ENCODE measurements around the gene HS3ST6.
A peak's percentile ranks its signal among the peaks of the same experiment; 100 is the strongest.
"Not testable (repeated sequence)": the region's sequence is repeated elsewhere in the genome, so short reads cannot be mapped to it uniquely, and the experiment has no call there.

HS3ST6 gene

GRCh38 chr16:1884155-1884760 is 34.0 kb downstream of the HS3ST6 start:
- DNase-seq = no peak

- not testable (repeated sequence) for DNase-seq
Observed at GRCh38 chr16:1881172-1881571, 37.0 kb downstream of the HS3ST6 start.

DNA sequence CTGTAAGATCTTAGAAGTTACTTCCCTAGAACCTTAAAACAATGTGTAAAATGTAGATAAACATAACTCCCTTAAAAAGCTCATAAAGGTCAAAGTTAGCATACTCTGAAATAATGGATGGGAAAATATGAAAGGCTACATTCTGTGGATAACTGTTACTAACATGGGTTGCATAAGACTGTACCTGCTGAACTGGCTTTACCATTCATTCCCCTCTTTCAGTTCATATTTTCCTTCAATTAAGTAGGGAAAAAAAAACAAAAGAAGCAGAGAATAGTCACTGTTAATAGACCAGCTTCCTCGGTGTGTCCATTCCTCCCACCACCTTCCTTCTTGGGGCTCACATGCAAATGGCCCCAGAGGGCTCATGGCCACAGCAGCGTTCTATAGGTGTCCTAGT is 38.7 kb downstream of the HS3ST6 start:
- no peak for DNase-seq

GRCh38 chr16:1878256-1878655 is 40.0 kb downstream of the HS3ST6 start:
- DNase-seq = no peak

GRCh38 chr16:1877804-1878203 is 40.4 kb downstream of the HS3ST6 start:
- DNase-seq = no peak

DNA sequence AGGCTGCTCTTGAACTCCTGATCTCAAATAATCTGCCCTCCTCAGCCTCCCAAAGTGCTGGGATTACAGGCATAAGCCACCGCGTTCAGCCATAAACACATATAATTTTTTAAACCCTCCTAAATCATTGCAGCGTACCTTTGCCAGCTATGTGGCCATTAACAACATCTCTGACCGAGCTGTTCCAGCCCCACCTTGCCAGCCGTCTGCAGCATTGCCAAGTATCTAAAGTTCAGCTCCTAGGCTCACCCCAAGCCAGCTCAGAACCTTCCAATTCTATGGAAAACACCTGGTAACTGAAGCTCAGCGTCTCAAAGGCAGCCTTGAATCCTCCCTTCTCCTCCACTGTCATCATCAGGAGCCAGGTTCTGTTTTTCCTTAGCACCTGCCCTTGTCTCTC is 41.1 kb downstream of the HS3ST6 start:
- no peak for DNase-seq

GRCh38 chr16:1876468-1876867 is 41.7 kb downstream of the HS3ST6 start:
- no peak for DNase-seq

GRCh38 chr16:1876066-1876465 is 42.1 kb downstream of the HS3ST6 start:
- DNase-seq = not testable (repeated sequence)

DNA sequence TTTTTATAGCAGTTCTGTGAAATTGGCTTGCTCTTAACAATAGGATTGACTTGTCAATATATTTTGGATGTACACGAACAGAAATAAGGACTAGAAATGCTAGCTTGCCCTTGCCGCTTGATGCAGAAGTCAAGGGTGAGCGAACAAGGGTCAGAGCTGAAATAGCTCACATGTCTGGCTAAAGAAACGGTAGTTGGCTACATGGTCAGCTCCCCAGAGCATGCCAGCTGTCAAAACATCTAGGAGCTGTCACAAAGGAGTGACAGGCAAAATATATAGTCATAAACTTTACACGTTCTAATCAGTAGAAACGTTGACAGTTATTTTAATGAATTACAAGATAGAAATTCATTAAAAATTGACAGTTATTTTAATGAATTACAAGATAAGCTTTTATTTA is 43.4 kb downstream of the HS3ST6 start:
- DNase-seq = no peak

GRCh38 chr16:1871974-1872635 is 46.1 kb downstream of the HS3ST6 start, which contains the start of gene MEIOB:
MEIOB (minus strand) TSS chr16:1872164; CDS start chr16:1868175, 3,989 bp downstream.
- DNase-seq = peak in 13 of 56 donors; percentile 3 to 32 (median 12)

DNA sequence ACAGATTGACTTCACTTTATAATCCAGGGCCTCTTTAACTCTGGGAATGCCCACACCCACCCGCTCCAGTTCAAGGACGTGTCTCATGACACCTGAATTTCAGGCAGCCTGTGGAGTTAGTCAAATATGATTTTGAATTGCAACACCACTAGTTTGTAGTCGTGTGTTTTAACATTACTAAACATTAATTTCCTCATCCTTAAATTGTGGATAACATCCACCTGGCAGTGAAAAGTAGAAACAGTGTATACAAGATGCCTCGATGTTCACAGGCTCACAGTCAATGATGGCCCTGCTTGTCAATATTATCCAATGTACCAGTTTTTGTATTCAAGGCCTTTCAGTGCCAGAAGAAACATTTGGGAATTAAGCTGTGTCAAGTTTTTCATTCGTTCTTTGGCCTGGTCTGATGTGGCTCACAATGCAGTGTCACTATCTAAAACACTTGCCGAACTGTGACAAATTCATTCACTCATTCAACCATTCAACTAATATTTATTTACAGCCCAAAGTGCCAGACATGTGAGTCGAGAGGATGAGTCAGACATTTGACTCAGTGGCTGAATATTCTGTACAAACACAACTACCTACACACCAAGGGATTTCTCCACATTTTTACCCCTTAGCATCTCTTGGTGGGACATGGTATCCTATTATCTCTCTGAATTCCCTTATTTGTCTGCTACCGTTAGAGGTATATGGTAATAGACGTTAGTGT is 47.7 kb downstream of the HS3ST6 start:
- DNase-seq = peak in 2 of 56 donors; percentile 1 to 24

GRCh38 chr16:1865902-1866690 is 52.1 kb downstream of the HS3ST6 start:
- DNase-seq = no peak

DNA sequence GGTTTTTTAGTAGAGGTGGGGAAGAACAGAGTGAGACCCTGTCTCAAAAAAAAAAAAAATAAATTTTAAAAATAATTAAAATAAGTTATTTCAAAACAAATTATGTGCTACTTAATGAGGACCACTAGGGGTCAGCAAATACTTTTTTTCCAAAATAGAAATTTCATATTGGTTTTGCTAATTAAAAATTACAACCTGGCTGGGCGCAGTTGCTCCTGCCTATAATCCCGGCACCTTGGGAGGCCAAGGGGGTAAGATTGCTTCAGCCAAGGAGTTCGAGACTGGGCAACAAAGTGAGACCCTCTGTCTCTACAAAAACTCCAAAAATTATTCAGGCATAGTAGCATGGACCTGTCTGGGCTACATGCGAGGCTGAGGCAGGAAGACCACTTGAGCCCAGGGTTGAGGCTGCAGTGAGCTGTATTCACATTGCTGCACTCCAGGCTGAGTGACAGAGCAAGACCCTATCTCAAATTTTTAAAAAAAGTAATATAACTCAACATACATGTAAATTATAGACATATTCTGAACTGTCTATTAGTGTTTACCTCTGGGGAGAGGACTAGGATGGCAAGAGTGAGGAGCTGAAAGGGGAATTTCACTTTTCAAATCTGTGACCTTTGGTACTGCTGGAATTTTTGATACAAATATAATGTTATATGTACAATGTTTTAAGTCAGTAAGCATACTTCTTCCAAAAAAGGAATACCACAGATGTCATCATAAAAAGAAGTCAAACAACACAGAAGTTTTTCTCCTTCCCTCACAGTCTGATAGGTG is 54.3 kb downstream of the HS3ST6 start:
- no peak for DNase-seq

DNA sequence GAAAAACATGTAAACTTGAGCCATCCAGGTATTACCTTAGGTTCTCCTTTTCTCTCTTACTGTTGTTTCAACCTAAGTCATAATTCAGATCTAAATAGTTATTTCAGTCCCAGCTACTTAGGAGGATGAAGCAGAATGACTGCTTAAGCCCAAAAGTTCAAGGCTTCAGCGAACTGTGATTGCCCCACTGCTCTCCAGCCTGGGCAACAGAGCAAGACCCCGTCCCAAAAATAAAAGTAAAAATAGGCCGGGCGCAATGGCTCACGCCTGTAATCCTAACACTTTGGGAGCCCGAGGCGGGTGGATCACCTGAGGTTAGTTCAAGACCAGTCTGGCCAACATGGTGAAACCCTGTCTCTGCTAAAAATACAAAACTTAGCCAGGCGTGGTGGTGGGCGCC is 55.8 kb downstream of the HS3ST6 start:
- no peak for DNase-seq

GRCh38 chr16:1861730-1862129 is 56.5 kb downstream of the HS3ST6 start:
- DNase-seq = no peak
